HG03159 (cell line): ENCODE results near the gene SOX1.

Experiments used
- ATAC-seq: cut with Tn5 transposase; IDR thresholded peaks from one replicate; pipeline ENCODE4 v1.9.1; 2021; ENCODE audit warnings: mild to moderate bottlenecking, moderate library complexity; ENCODE audit not compliant: unreplicated experiment

Gene SOX1

GRCh38 chr13:112104881-112105234, 37.9 kb downstream of the SOX1 start:
- no peak for ATAC-seq

DNA sequence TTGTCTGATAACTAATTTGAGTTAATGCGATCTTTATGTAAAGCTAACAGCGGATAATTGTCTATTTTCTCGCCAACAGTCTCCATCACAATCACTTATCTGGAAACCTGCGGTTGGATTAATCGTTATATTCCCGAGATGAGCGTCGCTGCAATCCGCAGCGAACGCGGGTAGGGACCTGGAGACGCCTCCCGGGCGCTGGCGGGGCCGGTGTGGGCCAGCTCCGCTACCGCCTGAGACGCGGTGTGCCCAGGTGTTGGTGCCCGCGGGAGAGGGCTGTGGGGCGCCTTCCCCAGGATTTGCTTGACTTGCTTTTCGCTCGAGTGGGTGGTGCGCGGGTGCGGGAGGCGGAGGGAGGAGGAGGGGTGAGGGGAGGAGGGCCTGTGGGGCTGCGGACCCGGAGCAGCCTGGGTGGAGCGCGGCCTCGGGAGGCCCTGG, 38.3 kb downstream of the SOX1 start:
- ATAC-seq: no peak

GRCh38 chr13:112105892-112106291, 38.9 kb downstream of the SOX1 start:
- no peak for ATAC-seq

DNA sequence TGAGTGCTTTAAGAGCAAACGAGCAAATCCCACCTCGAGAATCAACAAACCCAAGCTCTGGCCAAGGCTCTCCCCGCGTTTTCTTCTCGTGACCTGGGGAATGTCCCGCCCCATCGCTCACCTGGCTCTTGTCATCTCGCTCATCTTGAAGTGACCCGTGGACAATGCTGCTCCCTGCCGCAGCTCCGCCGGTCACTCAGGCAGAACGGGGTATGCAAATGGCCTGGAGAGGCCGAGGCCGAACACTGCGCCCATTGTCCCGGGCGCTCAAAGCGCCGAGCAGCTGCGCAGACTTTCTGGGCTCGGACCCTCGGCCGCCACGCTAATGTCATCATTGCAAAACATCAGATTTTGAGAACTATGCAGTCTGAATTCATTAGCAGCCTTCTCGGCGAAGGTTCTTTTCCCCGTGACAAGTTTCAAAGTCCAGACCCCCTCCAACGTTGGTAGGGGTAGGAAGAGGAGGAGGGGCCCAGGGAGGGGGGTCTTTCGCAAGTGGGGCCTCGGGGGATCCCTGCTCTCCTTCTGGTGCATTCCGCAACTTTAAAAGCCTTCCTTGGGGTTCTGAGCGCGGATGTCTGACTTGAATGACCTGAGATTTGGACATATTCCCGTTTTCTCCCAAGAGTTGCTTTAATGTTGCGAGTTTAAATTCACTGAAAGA, 39.7 kb downstream of the SOX1 start:
- ATAC-seq: no peak

DNA sequence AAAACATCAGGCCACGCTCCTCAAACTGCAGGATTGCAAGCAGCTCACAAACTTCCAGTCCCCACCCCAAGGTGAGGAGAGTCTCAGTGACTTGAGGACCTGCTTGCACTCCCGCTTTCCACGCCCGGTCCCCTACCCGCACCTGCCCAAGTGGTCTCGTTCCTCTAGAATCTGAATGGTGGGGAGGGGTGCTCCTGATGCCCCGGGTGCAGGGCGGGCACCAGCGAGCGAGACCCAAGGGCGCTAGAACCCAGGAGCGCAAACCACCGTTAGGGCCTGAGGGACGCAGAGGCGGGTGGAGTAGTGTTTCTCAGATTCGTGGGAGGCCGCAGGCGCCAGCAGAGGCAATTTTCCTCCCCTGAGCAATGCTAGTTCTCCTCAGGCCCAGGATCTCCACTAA, 40.3 kb downstream of the SOX1 start:
- no peak for ATAC-seq

DNA sequence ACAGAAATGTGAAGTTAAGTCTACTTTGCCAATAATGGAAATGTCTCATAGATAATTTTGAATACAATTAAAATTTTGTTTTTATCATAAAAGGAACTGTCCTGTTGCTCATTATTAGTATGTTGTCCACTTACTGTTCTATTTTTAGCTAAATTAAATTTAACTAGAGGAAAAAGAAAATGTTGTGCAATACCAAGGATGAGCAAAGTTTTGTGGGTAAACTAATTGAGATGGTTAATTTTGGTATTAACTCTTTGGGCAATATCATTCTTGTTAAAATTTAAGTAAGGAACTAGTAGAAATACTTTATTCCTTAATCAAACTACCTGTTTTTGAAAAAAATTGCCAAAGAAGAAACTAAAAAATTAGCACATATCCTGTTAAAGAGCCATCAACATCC, 43.5 kb downstream of the SOX1 start:
- no peak for ATAC-seq

GRCh38 chr13:112111239-112111857, 44.4 kb downstream of the SOX1 start:
- ATAC-seq: no peak

- no peak for ATAC-seq
These were observed 45.8 kb downstream of the SOX1 start for GRCh38 chr13:112112534-112113276.

DNA sequence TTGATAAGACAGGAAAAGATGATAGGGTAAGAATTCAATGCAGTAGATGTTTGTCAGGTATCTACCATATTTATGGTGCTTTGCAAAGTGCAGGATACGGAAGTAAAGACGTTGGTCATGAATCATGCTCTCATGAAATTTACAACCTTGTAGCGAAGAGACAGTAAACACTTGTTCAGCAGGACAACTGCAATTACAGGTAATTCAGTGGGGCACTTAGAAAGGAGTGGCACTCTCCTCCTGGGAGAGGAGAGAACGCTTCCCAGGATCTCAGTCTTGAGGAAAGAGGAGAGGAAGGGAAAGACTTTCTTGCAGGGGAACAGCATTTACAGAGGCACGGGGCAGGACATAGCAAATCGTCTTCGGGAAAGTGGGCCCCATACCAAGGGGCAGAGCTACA, 46.4 kb downstream of the SOX1 start:
- no peak for ATAC-seq

- no peak for ATAC-seq
These were observed 46.9 kb downstream of the SOX1 start for GRCh38 chr13:112113851-112114250.

DNA sequence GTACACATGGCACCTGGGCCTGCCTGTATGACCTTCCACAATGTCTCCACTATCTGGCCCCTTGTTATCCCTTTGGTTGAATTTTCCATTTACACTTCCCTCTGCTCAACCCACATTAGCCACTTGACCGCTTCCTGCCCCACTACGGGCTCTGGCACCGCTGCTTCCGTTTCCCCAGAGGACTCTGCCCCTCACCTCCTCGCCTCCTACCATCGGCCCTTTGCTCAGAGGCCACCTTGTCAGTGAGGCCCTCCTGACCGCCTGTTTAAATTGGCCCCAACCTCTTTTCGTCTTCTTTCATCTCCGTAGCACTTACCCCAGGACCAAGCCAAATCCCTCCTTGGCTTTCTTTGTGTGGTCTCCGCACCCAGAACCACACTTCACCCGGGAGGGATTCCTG, 47.4 kb downstream of the SOX1 start:
- no peak for ATAC-seq

GRCh38 chr13:112115403-112116091, 48.6 kb downstream of the SOX1 start:
- ATAC-seq: no peak

GRCh38 chr13:112116187-112116950, 49.4 kb downstream of the SOX1 start:
- ATAC-seq: no peak

DNA sequence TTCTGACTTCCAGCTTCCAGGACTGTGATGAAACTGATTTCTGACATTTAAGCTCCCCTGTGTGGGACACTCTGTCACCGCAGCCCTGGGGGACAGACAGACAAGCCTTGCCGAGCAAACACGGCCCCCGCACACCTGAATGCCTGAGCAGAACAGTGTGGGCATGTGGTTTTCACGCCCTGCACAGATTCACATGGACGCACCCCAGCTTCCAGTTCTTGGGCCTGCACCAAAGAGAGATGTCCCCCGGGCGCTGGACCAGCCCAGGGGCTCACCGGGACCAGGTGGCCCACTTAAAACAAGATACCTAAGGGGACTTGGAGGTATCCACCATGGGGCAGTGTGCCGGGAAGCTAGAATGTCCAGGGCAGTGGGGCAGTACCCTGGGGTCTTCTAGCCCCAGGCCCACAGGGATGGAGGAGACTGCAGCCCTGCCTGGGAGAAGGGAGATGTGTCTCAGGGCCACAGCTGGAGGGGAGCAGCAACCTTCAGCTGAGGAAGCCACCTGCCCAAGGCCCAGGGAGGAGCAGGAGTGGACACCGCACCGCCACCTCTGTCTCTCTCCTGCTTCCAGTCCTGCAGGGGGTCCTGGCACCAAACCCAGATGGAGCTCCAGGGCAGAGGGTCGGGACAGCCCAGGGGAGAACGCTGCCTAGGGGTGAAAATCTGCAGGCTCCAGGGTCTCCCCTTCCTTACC, 50.5 kb downstream of the SOX1 start:
- no peak for ATAC-seq

GRCh38 chr13:112117955-112118302, 51.0 kb downstream of the SOX1 start:
- ATAC-seq: no peak

DNA sequence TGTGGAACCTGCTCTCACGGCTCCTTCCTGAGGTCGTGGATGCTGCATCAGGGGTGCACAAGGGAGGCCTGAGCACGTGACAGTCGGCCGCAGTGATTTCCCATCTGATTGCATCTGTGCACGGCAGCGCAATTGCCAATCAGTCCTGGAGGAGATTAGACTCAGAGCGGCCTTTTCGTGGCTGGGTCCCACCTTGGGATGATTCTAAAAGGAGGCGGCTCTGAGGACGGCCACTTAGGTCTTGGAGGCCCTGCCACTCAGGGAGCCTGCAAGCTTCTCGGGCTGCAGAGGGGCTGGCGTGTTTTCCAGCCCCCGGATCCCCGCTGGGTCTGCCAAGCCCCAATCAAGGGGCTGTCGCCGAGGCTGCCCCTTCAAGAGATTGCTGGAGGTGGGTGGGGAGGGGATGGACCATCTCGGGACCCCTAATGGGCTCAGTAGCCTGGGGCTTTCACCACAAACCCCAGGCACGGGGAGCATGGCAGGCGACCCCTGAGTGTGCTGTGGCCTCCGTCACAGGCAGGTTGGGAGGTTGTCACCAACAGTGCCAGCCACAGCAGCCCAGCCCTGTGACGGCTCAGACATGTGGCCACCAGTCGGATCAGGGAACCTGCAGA, 51.6 kb downstream of the SOX1 start:
- no peak for ATAC-seq

- ATAC-seq: no peak
These were observed 52.5 kb downstream of the SOX1 start for GRCh38 chr13:112119192-112120030.

DNA sequence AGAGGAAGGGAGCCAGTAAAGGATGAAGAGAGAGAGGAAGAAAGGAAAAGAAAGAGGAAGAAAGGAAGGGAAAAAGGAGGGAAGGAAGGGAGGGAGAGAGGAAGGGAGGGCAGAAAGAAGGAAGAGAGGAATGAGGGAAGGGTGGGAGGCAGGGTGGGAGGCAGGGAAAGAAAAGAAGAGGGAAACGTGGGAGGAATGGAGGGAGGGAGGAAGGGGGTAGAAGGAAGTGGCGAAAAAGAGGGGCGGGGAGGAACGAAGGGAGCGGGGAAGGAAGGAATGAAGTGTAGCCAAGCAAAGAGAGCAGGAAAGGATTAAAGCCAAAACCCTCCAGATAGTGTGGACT, 53.1 kb downstream of the SOX1 start:
- ATAC-seq: no peak
